GM19455 (cell line): ENCODE data around the gene HARBI1.
A peak's percentile ranks its signal among the peaks of the same experiment; 100 is the strongest.

ENCODE experiments used
- ATAC-seq: cut with Tn5 transposase; IDR thresholded peaks from one replicate; pipeline ENCODE4 v1.9.1; 2021; ENCODE audit not compliant: unreplicated experiment

HARBI1 gene, protein sequence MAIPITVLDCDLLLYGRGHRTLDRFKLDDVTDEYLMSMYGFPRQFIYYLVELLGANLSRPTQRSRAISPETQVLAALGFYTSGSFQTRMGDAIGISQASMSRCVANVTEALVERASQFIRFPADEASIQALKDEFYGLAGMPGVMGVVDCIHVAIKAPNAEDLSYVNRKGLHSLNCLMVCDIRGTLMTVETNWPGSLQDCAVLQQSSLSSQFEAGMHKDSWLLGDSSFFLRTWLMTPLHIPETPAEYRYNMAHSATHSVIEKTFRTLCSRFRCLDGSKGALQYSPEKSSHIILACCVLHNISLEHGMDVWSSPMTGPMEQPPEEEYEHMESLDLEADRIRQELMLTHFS

DNA sequence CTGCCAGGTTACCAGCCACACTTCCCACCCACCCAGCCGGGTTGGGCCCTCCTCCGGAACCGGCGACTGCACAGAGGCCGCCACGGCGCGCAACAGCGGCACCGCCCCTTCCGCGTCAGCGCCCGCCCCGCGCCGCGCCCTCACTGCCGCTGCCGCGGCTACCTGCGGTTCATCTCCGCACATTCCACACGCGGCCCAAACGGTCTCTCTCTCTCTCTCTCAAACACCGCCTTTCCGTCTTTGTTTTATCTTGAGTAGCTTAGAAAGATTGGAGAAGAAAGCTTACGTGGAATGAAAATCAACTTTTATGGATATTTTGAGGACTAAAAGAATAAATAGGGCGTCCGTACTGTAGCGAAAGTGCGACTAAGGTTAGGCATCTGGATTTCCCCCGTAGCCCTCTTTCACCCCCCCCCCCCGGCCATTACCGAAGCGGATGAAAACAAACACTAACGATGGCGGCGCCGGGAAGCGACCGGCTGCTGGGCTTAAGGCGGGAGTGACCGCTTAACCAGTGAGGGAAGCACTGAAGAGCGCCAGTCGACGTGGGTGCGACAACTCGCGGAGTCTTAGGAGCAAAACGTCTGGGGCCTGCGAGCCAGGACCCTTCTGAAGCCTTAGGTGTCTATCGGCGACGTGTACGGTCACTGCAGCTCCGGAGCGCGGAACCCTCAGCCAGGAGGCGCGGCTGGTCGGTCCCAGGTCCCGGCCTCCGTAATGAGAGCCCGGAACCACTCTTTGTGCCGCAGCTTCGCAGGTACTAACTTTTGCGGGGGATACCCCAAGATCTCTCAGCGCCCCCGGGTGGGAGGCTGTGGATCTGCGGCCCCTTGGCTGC is at the start of gene HARBI1, which contains the start of gene ATG13:
HARBI1 (minus strand) TSS at position 94 of the 838 bp plus-strand sequence. CDS start 990 bp downstream, outside the sequence.
ATG13 (plus strand) TSS at position 420 of the 838 bp plus-strand sequence. CDS start 26,739 bp downstream, outside the sequence.
- ATAC-seq: peak; percentile 89

DNA sequence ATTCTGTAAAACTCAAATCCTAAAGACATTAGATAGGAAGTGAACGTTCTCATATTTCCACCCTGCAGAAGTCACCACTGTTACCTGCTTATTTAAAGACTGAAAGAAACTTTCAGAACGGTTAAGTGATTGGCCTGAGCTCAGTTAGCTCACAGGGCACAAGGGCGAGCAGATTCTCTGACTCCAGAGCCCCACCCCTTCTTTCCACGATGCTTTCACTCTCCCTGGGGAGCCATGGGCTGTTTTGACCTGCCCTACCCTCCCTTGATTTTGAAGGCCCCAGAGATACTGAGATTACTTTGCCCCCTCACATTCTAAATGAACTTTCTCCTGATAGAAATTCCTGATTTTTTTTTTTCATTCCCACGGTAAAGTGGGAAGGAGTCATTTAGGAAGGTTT is 49.5 kb upstream of the HARBI1 start:
- no peak for ATAC-seq

DNA sequence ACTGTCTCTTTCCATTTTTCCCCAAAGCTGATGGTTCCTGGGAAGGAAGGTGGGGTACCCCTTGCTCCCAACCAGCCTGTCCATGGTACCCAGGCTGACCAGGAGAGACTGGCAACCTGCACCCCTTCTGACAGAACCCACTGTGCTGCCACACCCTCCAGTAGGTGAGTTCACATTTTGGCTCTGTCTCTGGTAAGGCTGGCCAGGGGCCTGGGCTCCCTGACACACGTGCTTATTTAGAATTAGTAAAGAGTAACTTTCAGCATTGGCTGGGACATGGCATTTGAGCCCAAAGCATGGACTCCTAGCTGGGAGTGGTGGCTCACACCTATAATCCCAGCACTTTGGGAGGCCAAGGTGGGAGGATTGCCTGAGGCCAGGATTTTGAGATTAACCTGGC is 48.3 kb upstream of the HARBI1 start:
- no peak for ATAC-seq

DNA sequence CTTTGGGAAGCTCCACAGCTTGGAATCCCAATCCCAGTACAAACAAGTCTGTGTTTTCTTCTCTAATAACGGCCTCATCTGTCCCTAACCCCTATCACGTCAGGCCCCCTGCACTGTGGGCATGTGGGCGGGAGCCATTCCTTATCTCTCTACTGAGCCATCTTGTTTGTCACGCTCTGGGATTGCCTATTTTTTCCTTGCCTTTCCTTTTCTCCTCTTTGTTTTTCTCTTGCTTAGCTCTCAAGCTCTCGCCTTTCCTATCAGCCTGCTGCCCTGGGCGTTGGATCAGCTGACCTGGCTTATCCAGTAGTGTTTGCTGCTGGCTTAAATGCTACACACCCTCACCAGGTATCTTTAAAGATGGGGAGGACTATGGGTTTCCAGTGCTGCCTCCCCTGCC is 47.6 kb upstream of the HARBI1 start:
- ATAC-seq: no peak

DNA sequence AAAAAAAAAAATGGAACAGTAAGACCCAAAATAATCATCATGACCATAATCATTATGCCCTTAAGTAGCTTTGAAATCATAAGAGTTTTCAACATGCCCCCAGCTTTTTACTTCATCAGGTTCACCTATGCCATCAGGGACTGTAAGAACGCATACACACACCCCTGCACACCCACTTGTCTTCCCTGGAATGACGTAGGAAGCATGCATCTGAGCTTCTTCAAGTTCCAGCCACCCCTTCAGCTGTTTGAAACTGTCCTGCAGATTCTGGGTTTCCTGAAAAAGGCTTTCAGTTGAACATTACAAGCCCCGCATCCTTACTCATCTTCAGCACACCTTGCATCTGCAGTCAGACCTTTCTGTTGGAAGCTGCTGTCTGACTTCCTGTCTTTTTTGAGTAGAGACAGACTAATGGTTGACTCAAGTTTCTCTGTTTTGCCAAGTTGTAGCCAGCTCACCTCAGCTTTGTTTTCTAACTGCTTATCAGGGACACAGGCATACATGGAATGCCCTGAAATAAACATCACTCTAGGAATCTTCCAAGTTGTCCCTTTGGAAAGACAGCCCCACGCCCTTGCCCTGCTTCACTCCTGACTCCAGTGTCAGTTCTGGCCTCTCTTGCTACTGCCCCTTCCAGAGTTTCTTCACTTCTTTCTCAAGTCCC is 46.4 kb upstream of the HARBI1 start:
- ATAC-seq: no peak

DNA sequence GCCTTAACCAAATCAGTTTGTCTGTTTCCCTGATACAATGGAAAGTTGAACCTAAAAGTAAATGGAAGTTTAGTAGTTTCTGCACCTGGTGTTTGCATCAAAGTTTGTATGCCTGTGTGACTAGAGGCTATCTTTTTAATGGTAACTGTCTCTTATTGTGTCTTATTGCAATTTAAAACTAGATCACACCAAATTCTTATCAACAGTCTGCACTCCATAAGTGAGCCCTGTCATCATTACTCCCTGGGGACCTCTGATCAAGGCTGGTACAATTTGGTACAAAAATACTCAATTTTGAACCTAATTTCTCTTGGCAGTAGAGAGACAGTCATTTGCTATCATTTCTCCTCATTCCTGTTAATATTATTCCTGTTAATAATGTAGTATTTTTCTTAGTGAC is 45.3 kb upstream of the HARBI1 start:
- ATAC-seq: no peak

DNA sequence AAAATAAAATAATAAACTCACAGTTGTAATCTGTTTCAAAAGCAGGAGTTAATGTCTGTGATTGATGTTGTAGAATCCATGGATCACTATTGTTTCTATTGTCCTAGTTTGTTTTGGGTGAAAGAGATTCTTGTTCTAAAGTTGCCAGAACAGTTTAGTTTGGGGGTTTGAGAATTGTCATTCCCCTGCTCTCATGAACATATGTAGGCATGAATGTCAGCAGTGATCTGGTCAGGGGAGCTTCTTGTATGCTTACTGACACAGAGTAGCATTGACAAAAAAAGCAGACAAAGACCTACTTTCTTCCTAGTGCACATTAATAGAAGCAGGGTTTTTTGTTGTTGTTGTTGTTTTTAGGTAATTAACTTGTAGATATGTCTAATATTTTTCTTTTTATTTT is 44.8 kb upstream of the HARBI1 start:
- ATAC-seq: no peak

DNA sequence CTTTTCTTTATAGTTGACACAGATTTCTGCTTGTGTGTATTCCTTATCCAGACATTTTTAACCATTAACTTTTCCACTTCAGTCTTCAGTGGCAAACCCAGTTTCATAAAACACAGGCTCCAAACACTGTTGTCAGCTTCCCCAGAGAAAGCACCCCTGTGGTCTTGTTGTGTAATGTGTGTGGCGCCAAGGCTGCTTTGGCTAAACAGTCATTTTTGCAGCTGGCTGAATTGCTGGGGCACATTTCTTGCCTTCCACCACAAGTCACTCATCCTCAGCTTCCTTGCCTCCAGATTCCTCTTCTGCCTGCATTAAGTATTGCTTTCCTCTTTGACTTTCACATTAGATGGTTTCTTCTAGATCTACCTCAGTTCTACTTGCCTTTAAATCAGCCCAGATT is 42.9 kb upstream of the HARBI1 start:
- ATAC-seq: no peak

DNA sequence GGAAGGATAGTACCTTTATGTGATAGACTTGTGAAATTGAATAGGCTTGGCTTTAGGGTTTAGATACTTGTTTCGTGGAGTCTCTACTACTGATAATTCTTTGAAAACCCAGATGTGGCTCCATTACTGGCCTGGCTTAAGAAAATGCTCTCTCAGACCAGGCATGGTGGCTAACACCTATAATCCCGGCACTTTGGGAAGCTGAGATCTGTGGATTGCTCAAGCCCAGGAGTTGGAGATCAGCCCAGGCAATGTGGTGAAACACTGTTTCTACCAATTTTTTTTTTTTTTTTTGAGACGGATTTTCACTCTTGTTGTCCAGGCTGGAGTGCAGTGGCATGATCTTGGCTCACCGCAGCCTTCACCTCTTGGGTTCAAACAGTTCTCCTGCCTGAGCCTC is 41.2 kb upstream of the HARBI1 start:
- no peak for ATAC-seq

DNA sequence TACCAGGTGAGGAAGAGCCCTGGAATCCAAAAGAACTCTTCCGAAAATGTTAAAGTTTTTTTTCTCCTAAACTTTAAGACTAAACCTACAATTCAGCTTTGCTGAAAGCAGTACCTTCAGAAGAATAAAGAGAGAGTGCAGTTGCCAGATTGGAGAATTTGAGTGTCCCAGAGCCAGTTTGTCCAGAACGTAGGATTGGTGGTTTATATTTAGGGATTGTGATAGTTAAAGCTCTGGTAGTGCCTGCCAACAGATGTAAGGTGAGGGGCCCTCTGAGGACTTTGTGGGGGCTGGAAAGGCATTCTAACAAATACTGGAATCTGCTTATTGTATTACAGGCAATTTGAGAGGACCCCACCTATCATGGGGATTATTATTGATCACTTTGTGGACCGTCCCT is 40.2 kb upstream of the HARBI1 start:
- ATAC-seq: no peak

DNA sequence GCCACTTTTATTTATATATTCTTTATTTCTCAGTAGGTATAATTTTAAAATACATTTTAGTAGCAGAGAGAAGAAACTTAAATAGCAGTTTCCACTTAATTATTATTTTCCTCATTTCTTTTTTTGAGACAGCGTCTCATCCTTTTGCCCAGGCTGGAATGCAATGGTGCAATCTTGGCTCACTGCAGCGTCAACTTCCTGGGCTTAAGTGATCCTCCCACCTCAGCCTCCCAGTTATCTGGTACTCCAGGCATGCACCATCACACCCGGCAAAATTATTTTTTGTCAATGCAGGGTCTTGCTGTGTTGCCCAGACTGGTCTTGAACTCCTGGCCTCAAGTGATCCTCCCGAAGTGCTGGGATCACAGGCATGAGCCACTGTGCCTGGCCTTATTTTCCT is 38.6 kb upstream of the HARBI1 start:
- ATAC-seq: no peak

DNA sequence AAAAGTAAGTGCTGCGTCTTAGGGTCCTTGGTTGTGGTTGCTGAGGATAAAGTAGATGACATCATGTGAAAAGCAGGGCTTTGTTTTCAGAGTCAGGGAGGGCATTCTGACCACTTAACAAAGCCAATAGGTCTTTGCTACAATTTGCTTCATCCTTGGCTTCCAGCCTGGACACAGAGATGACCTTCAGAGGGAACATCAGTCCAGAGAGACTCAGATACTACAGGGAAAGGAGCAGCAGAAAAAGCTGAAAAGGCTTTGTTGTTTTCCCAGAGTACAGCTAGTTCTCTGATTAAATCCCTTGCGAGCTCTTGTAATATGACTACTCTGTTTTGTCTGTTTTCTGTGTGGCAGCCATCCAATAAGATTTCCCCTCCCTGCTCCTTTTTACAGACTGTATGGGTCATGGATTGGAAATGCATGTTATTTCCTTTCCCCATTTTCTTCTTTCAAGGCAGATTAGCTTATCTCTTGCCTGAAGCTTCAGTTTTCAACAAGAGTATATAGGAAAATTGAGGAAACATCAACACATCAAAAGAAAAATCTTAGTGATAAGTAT is 32.2 kb upstream of the HARBI1 start:
- ATAC-seq: no peak

DNA sequence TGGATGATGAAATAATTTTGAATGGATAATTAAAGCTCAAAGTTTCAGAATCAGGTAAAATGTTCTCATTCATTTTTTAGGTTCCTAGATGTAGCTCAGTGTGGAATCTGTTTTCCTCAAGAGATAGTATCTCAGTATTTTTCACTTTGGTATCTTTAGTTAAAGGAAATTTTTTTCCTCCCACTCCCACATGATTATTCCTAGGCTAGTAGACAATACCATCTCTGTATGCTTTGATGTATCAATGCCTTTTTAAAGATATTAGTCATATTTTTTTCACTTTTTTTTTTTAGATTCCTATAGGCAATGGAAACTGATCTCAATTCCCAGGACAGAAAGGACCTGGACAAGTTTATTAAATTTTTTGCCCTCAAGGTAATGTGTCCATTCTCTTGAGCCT is 27.0 kb upstream of the HARBI1 start:
- no peak for ATAC-seq

DNA sequence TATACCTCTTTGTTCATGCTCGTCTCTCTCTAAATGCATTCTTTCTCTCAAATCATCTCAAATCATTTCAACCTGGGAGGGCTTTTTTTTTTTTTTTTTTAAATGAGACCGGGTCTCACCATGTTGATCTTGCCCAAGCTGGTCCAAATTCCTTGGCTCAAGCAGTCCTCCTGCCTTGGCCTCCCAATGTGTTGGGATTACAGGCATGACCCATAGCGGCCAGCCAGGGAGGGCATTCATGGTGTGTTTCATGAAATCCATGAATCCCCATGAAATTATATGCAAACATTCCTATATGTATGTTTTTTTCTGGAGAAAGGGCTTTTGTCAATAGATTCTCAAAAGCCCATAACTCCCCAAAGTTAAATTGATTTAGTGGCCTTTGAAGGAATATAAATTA is 26.5 kb upstream of the HARBI1 start:
- ATAC-seq: no peak

DNA sequence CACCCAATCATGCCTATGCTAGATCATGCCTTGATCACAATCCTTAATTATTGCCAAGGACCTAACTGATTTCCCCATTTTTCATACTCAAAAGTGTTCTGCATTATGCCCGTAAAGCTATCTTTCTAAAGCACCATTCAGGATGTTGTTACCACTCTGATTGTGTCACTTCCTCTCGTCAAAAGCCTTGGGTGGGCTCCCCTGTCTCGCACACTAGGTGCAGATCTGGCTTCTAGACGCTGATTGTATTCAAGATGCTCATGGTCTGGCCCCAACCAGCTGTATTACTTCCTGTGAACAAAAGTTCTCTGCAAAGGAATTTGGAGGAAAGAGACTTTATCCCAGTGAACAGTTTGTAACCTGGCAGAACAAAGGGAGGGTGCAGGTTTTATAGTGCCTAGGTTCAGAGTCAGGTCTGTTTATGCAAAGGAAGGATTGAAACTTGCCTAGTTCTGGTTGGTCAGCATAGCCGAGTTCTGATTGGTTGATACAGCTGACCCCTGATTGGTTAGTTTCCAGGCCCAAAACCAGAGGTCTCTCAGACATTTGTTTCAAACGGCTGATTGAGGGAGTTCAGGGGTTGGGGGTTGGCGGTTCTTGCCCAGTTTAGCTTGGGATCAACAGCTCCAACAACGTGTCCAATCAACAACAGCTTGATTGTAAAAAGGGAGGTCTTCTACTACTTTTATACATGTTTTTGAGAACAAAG is 25.8 kb upstream of the HARBI1 start:
- ATAC-seq: no peak

DNA sequence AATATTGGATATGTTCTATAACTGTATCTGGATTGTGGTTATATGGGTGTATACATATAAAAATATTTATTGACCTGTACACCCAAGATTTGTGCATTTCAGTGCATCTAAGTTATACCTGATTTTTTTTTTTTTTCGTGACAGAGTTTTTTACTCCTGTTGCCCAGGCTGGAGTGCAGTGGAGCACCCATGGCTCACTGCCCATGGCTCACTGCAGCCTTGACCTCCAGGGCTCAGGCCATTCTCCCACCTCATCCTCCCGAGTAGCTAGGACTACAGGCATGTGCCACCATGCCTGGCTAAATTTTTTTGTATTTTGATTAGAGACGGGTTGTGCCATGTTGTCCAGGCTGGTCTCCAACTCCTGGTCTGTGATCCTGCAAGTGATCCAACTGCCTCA is 24.6 kb upstream of the HARBI1 start:
- no peak for ATAC-seq

DNA sequence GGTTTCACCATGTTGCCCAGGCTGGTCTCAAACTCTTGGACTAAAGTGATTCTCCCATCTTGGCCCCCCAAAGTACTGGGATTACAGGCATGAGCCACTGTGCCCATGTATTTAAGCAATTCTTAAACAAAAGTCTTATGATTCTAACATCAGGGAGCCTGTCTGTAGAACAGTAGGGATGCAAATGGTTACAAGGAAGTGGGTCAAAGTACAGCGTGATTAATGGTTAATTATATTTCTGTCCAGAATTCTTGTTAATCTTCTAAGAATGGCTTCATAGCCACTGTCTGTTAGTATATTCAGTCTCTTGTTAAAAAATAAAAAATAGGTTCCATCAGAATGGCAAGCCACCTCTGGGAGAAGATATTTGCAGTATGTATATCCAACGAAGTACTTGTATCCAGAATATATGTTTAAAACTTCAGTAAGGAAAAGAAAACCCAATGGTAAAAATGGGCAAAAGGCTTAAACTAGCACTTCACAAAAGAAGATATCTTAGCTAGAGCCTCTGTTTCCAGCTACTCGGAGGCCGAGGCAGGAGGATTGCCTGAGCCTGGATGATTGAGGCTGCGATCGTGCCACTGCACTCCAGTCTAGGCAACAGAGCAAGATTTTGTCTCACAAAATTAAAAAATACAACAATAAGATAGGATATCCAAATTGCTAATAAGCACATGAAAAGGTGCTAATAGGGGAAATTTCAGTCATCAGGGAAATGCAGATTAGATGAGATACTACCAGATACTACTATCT is 23.2 kb upstream of the HARBI1 start:
- ATAC-seq: no peak

DNA sequence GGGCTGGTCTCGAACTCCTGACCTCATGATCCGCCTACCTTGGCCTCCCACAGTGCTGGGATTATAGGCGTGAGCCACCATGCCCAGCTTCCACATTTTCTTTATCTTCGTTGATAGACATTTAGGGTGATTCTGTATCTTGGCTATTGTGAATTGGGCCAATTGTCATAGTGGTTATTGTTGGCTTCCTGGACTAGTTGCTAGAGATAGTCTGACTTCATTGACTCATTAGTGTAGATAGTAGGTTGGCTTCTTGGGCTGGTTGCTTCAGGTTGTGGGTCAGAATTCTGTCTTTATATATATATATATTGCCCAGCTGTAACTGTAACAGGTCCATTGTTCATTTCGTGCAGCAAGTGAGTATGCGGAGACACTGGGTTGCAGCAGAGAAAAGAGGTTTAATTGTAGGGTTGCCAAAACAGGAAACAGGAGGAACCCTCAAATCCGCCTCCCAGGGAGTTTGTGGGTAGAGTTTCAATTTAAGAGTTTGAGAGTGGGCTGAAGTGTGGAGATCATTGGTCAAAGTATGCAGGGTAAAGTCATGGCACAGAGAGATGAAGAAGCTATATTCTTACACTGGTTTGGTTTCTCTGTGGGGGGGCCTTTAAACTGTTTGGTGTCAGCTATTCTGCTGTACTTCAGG is 22.3 kb upstream of the HARBI1 start:
- no peak for ATAC-seq

DNA sequence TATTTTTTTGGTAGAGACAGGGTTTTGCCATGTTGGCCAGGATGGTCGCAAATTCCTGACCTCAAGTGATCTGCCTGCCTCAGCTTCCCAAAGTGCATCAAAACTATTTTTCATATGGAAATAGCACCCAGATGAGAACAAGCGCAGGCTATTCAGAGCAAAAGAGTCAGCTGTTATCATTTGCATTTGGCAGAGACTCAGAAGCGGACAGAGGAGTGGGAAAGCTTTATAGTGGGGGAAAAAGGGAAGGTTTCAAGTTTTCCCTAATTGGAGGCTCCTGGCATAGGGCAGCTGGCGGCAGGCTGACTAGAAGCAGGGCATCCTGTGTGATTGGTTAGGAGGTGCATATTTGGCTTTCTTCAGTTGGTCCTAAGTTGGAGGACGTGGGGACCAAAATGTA is 20.5 kb upstream of the HARBI1 start:
- no peak for ATAC-seq
